GM21717 (cell line): Measurements from ENCODE around the gene TSPAN4.

Experiments used
- ATAC-seq: cut with Tn5 transposase; IDR thresholded peaks from one replicate; pipeline ENCODE4 v1.9.1; 2021; ENCODE audit warnings: mild to moderate bottlenecking, moderate library complexity; ENCODE audit not compliant: unreplicated experiment

Gene TSPAN4

GRCh38 chr11:842370-843002 lies at the start of gene TSPAN4, which contains the start of gene POLR2L:
Gene TSPAN4, plus strand, starts transcription at chr11:842852. Its CDS starts 7,453 bp downstream, at chr11:850305.
Gene POLR2L, minus strand, starts transcription at chr11:842529. Its CDS starts 21 bp downstream, at chr11:842508.
- peak; percentile 40 for ATAC-seq

GRCh38 chr11:792873-793272 lies 49.8 kb upstream of the TSPAN4 start:
- no peak for ATAC-seq

- ATAC-seq = no peak
Observed at GRCh38 chr11:793556-793955, 49.1 kb upstream of the TSPAN4 start.

GRCh38 chr11:794013-794765 lies 48.5 kb upstream of the TSPAN4 start:
- no peak for ATAC-seq

GRCh38 chr11:794766-795633 lies 47.7 kb upstream of the TSPAN4 start:
- ATAC-seq = no peak

- peak; percentile 32 for ATAC-seq
Observed at GRCh38 chr11:795634-796564, 46.8 kb upstream of the TSPAN4 start.

- no peak for ATAC-seq
Observed at GRCh38 chr11:796565-797295, 45.9 kb upstream of the TSPAN4 start.

GRCh38 chr11:797296-798092 lies 45.2 kb upstream of the TSPAN4 start:
- peak; percentile 42 for ATAC-seq

- ATAC-seq = peak; percentile 41
Observed at GRCh38 chr11:798093-798713, 44.4 kb upstream of the TSPAN4 start, which contains the start of gene SLC25A22. Gene SLC25A22, minus strand, starts transcription at chr11:798281. Its CDS starts 3,275 bp downstream, at chr11:795006.

GRCh38 chr11:799641-800316 lies 42.9 kb upstream of the TSPAN4 start:
- ATAC-seq = no peak

GRCh38 chr11:800473-800872 lies 42.2 kb upstream of the TSPAN4 start:
- ATAC-seq = no peak

- ATAC-seq = no peak
Observed at GRCh38 chr11:801097-801780, 41.4 kb upstream of the TSPAN4 start.

GRCh38 chr11:802018-802617 lies 40.5 kb upstream of the TSPAN4 start:
- no peak for ATAC-seq

GRCh38 chr11:802693-803466 lies 39.8 kb upstream of the TSPAN4 start:
- no peak for ATAC-seq

GRCh38 chr11:803467-803742 lies 39.2 kb upstream of the TSPAN4 start:
- no peak for ATAC-seq
